LNCAP (cell line): ENCODE measurements around the gene MSI2.

Experiments used
- TF ChIP-seq, protein P1 (sequence below): fragments of 450-650 bp; IDR thresholded peaks from 2 replicates; pipeline ENCODE4 v1.5.1; 2017; ENCODE audit warnings: mild to moderate bottlenecking

Gene MSI2

DNA sequence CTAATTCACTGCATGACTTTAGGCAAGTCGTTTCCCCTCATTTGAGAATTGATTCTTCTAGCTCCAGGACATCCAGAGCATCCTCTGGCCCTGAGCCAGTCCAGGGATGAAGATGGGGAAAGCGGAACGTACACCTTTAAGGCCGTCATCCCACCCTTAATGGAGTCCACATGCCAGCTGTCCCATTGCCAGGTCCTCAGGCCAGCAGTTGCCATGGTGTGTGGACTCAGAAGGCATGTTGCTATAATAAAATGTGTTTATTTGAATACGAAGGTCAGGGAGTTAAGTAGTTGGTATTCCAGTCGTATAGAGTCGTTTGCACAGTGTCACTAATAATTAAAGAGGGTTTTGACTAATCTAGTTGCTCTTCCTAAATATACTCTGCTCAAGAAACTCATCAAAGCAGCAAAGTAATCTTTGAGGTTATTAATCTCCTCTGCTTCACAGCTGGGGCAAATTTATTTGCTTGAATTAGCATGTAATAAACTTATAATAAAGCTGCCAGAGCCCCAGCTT lies 458.4 kb downstream of the MSI2 start:
- TF ChIP-seq, protein P1, sequence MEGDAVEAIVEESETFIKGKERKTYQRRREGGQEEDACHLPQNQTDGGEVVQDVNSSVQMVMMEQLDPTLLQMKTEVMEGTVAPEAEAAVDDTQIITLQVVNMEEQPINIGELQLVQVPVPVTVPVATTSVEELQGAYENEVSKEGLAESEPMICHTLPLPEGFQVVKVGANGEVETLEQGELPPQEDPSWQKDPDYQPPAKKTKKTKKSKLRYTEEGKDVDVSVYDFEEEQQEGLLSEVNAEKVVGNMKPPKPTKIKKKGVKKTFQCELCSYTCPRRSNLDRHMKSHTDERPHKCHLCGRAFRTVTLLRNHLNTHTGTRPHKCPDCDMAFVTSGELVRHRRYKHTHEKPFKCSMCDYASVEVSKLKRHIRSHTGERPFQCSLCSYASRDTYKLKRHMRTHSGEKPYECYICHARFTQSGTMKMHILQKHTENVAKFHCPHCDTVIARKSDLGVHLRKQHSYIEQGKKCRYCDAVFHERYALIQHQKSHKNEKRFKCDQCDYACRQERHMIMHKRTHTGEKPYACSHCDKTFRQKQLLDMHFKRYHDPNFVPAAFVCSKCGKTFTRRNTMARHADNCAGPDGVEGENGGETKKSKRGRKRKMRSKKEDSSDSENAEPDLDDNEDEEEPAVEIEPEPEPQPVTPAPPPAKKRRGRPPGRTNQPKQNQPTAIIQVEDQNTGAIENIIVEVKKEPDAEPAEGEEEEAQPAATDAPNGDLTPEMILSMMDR: no peak

DNA sequence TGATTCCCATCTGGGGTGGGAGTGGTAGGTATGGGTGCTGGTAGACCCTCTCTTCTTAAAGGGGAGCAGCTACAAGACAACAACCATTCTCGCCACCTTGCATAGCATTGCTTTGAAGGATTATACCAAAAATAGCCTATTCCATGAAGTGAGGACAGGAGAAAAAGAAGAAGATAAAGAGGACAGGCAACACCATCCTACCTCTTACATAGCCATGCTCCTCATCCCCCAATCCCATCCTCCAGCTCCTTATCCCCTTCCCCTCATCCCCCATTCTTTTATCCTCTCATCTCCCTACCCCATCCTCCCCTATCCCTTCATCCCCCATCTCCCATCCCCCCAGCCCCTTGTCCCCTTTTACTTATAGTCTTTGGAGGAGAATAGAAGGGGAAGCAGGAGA lies 459.7 kb downstream of the MSI2 start:
- TF ChIP-seq, protein P1: no peak

DNA sequence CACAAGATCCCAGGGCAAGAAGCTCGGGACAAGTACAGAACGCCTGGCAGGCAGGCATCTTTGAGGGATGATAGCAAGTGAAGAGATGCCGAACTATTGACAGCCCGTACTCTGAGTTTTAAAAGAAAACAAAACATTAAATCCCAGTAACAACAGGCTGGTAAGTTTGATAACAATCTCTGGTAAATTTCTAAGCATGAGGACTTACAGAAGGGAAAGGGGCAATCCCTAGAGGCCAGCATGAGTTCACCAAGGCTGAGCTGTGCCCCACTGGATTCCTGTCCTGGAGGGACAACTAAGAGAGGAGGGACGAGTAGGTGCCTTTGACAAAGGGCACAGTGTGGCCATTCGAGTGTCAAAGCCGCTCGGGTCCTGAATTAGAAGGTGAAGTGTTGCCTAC lies 462.6 kb downstream of the MSI2 start:
- TF ChIP-seq, protein P1: no peak

DNA sequence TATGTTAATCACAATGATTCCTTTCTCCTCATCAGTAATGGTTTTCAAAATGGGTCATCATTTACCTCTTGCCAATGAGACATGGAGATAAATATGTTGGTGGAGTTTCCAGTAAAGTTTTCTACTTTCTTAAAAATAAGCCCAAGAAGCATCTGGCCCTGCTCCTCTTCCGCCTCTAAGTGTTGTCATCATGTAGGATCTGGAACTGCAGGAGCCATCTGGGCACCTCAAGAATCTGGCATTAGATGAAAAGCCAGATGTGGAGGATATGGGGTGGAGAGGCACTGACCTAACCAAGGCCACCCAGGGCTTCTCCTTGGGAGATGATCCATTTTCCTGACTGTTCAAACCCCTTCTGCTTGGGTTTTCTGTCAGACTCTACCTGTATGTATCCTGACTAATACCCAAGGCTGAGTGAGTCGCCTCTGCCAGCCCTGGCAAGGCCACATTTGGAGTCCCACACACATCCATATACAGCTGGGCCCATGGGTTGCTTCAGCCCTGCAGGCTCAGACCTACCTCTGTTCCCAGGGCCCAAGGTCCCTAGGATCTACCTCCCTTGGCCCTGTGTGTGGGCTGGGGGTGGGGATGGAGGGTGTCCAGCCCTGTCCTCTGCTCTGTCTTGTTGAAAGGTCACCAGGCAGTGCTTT lies 464.2 kb downstream of the MSI2 start:
- TF ChIP-seq, protein P1: no peak

DNA sequence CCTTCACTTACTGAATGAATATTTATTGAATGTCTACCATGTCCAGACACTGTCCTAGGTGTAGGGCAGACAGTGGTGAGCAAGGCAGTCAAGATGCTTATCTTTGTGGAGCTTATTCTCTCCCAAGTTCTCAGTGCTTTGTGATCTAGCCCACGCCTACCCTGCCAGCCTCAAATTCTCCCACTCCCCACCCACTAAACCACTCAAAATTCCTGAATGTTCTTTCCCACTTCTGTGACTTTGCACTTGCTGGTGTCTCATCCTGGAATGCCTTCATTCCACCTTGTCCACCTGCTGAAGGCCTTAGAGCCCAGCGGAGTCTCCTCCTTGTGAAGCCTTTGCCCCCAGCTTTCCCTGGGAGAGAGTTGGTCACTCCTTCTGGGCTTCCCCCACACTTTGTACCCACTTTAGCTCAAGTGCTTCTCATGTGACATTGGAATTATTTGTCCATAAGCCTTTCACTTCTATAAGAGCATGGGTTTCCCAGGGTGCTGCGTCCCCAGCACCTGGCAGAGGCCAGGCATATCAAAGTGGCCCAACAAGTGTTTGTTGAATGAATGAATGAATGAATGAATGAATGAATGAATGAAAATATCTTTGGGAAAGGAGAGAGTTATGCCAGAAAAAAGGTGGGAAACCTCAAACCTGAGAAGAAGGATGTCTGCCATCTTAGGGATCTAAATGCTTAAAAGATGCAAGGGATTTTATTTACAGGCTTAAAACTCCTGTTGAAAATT lies 465.8 kb downstream of the MSI2 start:
- TF ChIP-seq, protein P1: no peak

DNA sequence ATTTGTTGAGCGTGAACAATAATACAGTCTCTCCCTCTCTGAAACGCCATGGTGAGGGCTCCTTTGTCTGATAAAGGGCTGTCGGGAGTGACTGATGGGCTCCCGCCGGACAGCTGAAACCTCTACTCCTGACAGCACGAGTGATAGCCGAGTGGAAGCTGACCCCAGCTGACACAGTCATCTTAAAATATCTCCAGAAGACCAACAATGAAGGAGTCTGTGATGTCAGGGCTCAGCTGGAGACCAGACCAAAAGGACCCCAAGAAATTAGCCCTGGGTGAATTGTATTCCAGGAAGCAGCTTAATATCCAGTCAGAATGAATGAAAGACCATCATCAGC lies 466.4 kb downstream of the MSI2 start:
- TF ChIP-seq, protein P1: no peak

DNA sequence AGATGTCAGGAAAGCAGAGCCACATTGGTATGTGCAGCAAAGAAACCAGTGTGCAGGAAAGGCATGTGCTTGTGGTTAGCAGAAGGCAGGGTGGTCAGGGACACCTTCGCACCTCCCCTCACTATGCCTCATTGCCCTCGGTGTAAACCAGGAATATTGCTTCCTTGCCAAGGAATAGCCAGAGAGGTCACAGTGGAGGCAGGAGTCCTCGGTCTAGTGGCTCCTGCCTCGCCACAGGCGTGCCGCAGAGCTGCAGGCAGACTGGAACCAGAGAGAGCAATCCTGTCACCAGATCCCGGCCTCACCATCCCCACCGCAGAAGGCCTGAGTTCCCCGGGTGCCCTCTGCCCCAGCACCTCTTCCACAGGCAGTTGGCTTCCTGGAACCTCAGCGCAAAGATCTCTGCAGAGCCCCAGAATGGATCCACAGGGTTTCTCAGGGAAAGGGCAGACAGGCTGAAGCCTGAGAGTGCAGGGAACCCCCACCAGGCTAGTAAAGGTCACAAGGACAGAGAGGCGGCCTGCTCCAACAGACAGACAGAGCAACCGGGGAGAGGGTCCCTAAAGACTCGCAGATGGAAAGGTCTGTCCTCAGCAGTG lies 467.2 kb downstream of the MSI2 start:
- TF ChIP-seq, protein P1: no peak
